ENCODE results near the gene DYNLT5.

DNA sequence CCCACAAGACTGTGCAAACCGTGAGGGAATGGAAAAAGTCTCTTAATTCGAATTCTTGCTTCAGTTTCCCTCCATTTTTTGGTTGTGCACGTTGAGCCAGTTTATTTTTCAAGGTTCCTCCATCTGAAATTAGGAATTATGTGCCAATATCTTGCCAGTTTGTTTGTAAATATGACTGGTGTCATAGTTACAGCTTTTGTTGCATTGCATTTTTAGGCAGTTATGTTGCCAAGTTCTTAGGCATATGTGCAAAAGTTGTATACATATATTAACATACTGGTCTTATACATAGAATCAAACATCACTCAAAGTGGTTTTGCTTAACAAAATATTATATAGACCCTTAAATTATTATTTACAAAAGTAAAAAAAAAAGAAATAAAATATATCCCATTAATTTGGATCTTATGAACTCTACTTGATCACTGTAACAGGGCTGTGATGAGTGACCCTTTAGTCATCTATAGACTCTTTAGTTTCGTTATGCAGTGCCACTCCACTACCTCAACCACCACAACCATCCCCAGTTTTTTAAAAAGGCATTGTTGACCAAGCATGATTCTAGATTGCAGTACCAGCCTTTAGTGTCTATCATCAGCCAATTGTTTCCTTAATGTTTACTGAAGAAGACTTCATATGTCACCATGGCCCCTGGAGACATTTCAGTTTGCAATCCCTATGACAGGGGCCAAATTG, 20.9 kb upstream of the DYNLT5 start:
- TF ChIP-seq POLR2A (IDR thresholded peaks at IDR 0.05; ENCODE audit: low read depth, low read length) (no peak), POLR2AphosphoS5 (IDR thresholded peaks at IDR 0.05; ENCODE audit: low read depth, low read length) (no peak)

All from GM12892 (cell line).